HG03064 (cell line): ENCODE results near the gene DDRGK1.
A peak's percentile ranks its signal among the peaks of the same experiment; 100 is the strongest.
"Not testable (repeated sequence)": the region's sequence is repeated elsewhere in the genome, so short reads cannot be mapped to it uniquely, and the experiment has no call there.

Source experiments
- ATAC-seq: cut with Tn5 transposase; IDR thresholded peaks from one replicate; pipeline ENCODE4 v1.9.1; 2021; ENCODE audit warnings: low read depth; ENCODE audit not compliant: unreplicated experiment

Gene DDRGK1

GRCh38 chr20:3167738-3168078, 36.8 kb downstream of the DDRGK1 start:
- no peak for ATAC-seq

DNA sequence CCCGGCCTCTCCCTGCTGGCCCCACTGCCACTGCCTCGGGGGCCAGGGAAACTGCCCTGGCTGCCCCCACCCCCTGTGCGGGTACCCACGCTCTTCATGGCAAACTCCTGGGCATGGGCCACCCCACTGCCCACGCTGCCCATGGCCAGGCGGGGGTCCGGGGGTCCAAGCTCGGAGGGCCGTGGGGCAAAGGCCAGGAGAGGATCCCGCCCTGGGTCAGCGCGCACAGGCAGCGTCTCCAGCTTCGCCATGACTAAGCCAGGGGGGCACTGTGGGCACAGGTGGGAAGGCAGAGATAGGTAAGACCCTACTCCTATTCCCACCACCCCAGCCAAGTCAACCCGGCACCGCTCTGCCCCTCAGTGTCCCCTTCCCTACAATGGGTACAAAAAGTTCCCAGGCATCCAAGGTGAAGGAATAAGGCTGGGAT, 37.6 kb downstream of the DDRGK1 start:
- ATAC-seq, result no peak

- ATAC-seq, result no peak
Measured at GRCh38 chr20:3166338-3166912, 38.1 kb downstream of the DDRGK1 start.

GRCh38 chr20:3165473-3166337, 38.8 kb downstream of the DDRGK1 start:
- ATAC-seq, result no peak

DNA sequence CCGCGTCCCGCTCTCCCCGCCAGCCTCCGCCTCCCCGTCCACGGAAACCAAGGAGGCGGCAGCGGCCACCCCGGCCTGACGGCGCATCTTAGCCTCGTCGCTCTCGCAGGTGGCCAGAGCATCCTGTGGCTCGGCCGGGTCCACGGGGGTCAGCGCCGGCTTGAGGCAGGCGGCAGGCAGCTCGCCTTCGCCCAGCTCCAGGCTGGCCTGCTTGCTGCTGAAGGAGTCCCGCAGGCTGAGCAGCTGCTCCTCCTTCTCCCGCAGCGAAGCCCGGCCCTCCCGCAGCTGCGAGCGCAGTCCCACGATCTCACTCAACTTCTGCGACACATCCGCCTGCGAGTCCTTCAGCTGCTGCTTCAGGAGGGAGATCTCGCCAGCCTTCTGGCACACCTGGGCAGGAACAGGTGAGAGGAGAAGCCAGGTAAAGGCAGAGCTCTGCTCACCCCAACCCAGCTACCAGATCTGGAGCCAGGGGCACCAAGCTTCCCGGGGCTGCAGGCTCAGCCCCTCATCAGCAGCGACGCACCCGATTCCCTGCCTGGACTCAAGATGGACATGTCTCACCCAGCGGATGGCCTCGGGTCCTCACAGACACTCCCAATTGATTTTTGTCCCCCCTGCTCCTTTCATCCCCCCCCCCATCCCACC, 39.6 kb downstream of the DDRGK1 start:
- ATAC-seq, result no peak

DNA sequence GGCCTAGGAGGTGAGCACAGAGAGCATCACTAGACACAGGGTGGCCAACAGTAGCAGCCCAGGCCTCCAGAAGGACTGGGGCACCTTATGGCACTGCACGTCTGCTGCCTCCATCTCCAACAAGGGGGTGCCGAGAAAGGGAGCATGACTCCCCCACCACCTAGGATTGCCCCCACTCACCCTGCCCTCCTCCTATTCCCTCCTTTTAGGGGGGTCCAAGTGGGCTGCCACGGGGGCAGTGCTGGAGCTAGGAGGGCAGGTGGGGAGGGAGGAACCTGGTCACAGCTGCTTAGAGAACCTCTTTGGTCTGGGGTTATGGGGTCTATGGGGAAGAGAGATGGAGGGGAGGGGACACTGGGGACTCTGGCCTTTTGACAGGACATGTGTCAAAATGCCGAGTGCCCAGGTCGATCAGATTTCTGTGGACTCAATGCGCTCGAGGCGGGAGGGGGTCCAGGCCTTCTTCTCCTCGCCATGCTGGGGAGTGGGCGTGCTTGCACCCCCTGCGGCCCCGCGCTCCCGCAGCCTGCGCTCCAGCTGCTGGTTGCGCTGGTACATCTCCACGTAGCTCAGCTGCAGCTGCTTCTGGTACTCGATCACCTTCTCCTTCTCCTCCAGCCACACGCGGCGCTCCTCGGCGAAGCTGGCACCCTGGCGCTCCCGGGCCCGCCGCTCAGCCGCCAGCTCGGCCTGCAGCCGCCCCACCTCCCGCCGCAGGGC, 40.3 kb downstream of the DDRGK1 start:
- ATAC-seq, result no peak

GRCh38 chr20:3163099-3164042, 41.1 kb downstream of the DDRGK1 start:
- no peak for ATAC-seq

GRCh38 chr20:3162080-3162611, 42.3 kb downstream of the DDRGK1 start:
- no peak for ATAC-seq

DNA sequence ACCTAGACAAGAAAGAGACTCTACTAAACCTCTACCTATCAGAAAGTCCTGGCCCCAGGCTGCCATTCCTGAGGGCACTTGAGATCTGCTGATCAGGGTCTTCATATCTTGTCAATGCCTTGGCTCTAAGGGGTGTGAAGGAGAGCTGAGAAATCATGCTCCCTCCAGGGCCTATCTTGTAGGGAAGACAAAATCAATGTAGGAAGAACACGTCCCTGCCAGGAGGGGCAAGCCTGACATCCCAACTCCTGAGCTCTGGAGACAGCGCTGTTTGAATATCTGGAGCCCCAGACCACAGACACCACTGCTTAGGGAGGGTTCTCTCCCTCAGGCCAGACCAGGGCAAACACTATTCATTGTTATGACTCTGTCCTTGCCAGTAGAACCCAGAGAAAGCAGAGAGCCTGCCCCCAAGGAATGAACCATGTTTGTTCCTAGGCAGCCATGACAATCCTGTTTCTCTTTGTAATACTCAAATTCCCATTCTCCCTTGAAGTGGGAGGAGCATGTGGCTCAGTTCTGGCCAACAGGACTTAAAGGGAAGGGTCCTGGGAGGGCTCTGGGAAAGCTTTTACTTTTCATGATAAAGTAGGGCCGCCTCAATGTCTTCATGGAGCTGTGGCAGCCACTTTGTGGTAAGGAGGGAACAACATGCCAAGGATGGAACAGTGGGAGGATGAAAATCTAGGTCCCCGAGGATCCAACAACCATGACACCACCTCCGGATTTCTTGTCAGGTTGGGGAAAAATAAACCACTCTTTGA, 43.0 kb downstream of the DDRGK1 start:
- ATAC-seq, result no peak

DNA sequence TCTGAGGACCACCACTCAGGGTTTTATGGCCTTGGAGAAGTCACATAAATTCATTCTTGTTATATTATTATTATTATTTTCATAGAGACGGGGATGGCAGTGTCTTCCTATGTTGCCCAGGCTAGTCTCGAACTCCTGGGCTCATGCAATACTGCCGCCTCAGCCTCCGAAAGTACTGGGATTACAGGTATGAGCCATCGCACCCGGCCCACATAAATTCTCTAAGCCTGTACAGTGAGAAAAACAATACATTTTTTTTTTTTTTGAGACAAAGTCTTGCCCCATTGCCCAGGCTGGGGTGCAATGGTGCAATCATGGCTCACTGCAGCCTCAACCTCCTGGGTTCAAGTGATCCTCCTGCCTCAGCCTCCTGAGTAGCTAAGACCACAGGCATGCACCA, 44.1 kb downstream of the DDRGK1 start:
- ATAC-seq, result no peak

GRCh38 chr20:3158968-3159431, 45.5 kb downstream of the DDRGK1 start:
- no peak for ATAC-seq

DNA sequence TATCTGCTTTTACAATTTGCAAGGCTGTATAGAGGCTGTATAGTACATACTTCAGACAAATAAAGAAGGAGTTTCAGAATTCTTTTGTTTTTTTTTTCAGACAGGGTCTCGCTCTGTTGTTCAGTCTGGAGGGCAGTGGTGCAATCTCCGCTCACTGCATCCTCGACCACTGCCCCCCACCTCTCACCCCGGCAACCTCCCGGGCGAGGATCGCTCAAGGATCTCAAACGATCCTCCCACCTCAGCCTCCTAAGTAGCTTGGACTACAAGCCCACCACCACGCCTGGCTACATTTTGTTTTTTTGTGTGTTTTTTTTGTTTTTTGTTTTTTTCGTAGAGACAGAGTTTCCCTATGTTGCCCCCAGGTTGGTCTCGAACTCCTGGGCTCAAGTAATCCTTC, 46.7 kb downstream of the DDRGK1 start:
- ATAC-seq, result no peak

DNA sequence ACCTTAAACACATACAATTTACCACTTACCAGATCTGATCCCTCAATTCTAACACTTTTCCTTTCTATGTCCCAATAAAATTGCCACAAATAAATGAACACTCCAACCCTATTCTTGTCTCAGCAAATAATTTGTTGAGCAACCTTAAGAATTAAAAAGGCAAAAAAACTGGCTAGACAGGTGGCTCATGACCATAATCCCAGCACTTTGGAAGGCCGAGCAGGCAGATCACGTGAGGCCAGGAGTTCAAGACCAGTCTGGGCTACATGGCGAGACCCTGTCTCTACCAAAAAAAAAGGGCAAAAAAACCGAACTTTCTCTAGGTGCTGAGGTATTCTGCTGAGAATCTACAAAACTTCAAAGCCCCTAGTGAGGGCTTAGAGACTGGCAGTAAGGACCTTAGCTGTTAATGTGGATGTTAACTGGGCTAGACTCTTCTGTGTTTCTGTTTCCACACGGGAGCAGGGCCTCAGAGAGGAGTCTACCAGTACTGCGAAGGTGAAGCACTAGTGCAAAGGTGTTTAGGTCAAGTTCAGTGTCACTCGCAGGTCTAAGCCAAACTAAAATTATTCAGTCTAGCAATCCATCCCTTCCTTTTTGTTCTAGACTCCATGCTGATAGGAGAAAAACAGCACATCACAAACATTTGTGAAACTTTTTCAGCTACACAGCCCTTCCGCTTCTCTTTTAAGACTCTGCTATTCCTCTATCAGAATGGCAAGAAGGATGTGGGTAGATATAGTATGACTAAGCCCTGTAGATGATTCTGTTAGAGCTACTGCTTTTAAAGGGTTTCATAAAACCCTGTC, 47.5 kb downstream of the DDRGK1 start:
- peak; percentile 64 for ATAC-seq

- not testable (repeated sequence) for ATAC-seq
Measured at GRCh38 chr20:3152057-3152644, 52.3 kb downstream of the DDRGK1 start.

GRCh38 chr20:3150908-3151307, 53.6 kb downstream of the DDRGK1 start:
- ATAC-seq, result no peak

- ATAC-seq, result no peak
Measured at GRCh38 chr20:3146732-3147341, 57.6 kb downstream of the DDRGK1 start.

DNA sequence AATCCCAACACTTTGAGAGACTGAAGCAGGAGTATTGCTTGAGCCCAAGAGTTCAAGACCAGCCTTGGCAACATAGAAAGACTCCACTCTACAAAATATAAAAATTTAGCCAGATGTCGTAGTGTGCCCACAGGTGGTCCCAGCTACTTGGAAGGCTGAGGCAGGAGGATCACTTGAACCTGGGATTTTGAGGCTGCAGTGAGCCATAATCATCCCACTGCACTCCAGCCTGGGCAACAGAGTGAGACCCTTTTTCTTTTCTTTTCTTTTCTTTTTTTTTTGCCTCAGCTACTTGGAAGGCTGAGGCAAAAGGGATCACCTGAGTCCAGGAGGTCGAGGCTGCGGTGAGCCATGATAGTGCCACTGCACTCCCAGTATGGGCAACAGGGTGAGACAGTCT, 62.7 kb downstream of the DDRGK1 start:
- no peak for ATAC-seq
